HepG2 (cell line): ENCODE data around the gene GDF2. TPM values are rescaled to one million over a fixed set of nuclear protein-coding genes. Genes with fewer than 3 reads are reported as not detected.

Experiments used
- ATAC-seq: fragments of 200-7000 bp; cut with Tn5 transposase; 3 replicates; pipeline ENCODE4 v1.9.1; 2020; ENCODE audit warnings: mild to moderate bottlenecking, moderate library complexity
- BruUV-seq: library from RNA; stranded (reverse); fragments of 400-500 nt; replicated peaks from 2 replicates; lab custom pipeline; 2021; lab: Mats Ljungman, UMichigan
- CTCF ChIA-PET: fragments of 300-600 bp; formaldehyde crosslinking; extraction: SDS; loops from one replicate; lab custom pipeline; 2021; ENCODE audit warnings: low total read pairs, inconsistent platforms, low intra/inter-chr PET ratio; lab: Yijun Ruan, JAX
- POLR2A ChIA-PET: fragments of 350-600 bp; sonication (Branson Sonifier 250); formaldehyde crosslinking; loops from one replicate; lab custom pipeline; 2020; ENCODE audit warnings: antibody characterized with exemption, inconsistent platforms; lab: Yijun Ruan, JAX
- DNase-seq: peaks from one replicate; pipeline ENCODE4 v3.0.0-alpha.2; 2015; ENCODE audit warnings: low spot score
- FAIRE-seq: peaks from 3 replicates; lab custom pipeline; 2011; peaks lifted over from hg19 to GRCh38; lab: Jason Lieb, UNC
- H2AFZ ChIP-seq: one replicate; pipeline ENCODE4 v1.6.1; 2011; ENCODE audit warnings: low read length, inconsistent platforms
- H3K27ac ChIP-seq: fragments of 300-600 bp; 3 replicates; pipeline ENCODE4 v1.8.0; 2011; ENCODE audit warnings: mixed run types, mild to moderate bottlenecking, mixed read lengths, low read length, inconsistent platforms; ENCODE audit not compliant: insufficient read depth; ENCODE audit errors: extremely low read length
- H3K27me3 ChIP-seq, 2 experiments: fragments of 200-600 bp in 1 of 2; 2 replicates in 1 of 2; 3 replicates in 1 of 2; pipeline versions ENCODE4 v1.6.0 to v1.8.0; 2011; ENCODE audit warnings: low read length in 2 of 2, mild to moderate bottlenecking in 2 of 2, moderate library complexity in 2 of 2, inconsistent platforms in 1 of 2; ENCODE audit not compliant: insufficient read depth in 2 of 2, control insufficient read depth in 1 of 2
- H3K36me3 ChIP-seq, 2 experiments: fragments of 200-600 bp in 1 of 2; replicated peaks in 1 of 2; 2 replicates in 1 of 2; 3 replicates in 1 of 2; pipeline versions ENCODE4 v1.5.1 to v1.8.0; 2011; ENCODE audit warnings: low read length in 2 of 2, inconsistent platforms in 1 of 2; ENCODE audit not compliant: insufficient read depth in 2 of 2, control insufficient read depth in 1 of 2
- H3K4me1 ChIP-seq: 2 replicates; pipeline ENCODE4 v1.5.1; 2012; ENCODE audit warnings: low read length, inconsistent platforms; ENCODE audit not compliant: insufficient read depth
- H3K4me2 ChIP-seq: 2 replicates; pipeline ENCODE4 v1.6.0; 2011; ENCODE audit warnings: low read depth, low read length, inconsistent platforms
- H3K4me3 ChIP-seq, 3 experiments: fragments of 200-600 bp in 1 of 3; sonication (generic), shearing (Covaris generic) in 1 of 3; replicated peaks in 1 of 3; 2 replicates each; pipeline ENCODE4 v1.5.1; 2011 to 2016; ENCODE audit warnings: low read length in 3 of 3, inconsistent platforms in 2 of 3, low read depth in 2 of 3, mild to moderate bottlenecking in 2 of 3, control low read depth in 1 of 3, mixed read lengths in 1 of 3; ENCODE audit not compliant: insufficient read depth in 1 of 3
- H3K79me2 ChIP-seq: one replicate; pipeline ENCODE4 v1.6.1; 2011; ENCODE audit warnings: low read length, inconsistent platforms; ENCODE audit not compliant: insufficient read depth
- H3K9ac ChIP-seq: 2 replicates; pipeline ENCODE4 v1.6.0; 2011; ENCODE audit warnings: mild to moderate bottlenecking, low read depth, low read length, inconsistent platforms; ENCODE audit not compliant: insufficient read depth
- H3K9me3 ChIP-seq: 2 replicates; pipeline ENCODE4 v1.5.1; 2012; ENCODE audit warnings: mild to moderate bottlenecking, low read length
- H4K20me1 ChIP-seq: 2 replicates; pipeline ENCODE4 v1.6.0; 2011; ENCODE audit warnings: inconsistent platforms, mild to moderate bottlenecking, low read length, moderate library complexity; ENCODE audit not compliant: insufficient read depth
- AHR ChIP-seq: IDR thresholded peaks from 2 replicates; pipeline ENCODE4 v1.6.1; 2018; ENCODE audit warnings: missing genetic modification reagents, missing compliant biosample characterization
- EED ChIP-seq: sonication (generic); formaldehyde crosslinking; IDR thresholded peaks from 2 replicates; pipeline ENCODE4 v1.5.0; 2020; ENCODE audit warnings: mild to moderate bottlenecking, missing genetic modification reagents
- FOSL1 ChIP-seq: sonication (generic); formaldehyde crosslinking; IDR thresholded peaks from 2 replicates; pipeline ENCODE4 v1.9.0; 2021; ENCODE audit warnings: missing genetic modification reagents, borderline replicate concordance
- IKZF5 ChIP-seq: IDR thresholded peaks from 2 replicates; pipeline ENCODE4 v1.6.1; 2018; ENCODE audit warnings: missing genetic modification reagents, mild to moderate bottlenecking, missing compliant biosample characterization
- JUN ChIP-seq: sonication (generic); formaldehyde crosslinking; IDR thresholded peaks from 2 replicates; pipeline ENCODE4 v1.4.0; 2020; ENCODE audit warnings: mild to moderate bottlenecking, missing genetic modification reagents
- MBNL3 ChIP-seq: fragments of 250-450 bp; sonication (Bioruptor Pico); conservative IDR thresholded peaks from 2 replicates; pipeline ENCODE4 v1.8.0; 2022; ENCODE audit warnings: mild to moderate bottlenecking, inconsistent platforms
- MNT ChIP-seq: fragments of 450-650 bp; IDR thresholded peaks from 2 replicates; pipeline ENCODE4 v1.6.1; 2016
- TAF1 ChIP-seq: sonication (generic); formaldehyde crosslinking; IDR thresholded peaks from 2 replicates; pipeline ENCODE4 v1.4.0; 2020; ENCODE audit warnings: missing genetic modification reagents
- ZBTB40 ChIP-seq, 2 experiments: fragments of 450-650 bp in 1 of 2; sonication (generic) in 1 of 2; formaldehyde crosslinking in 1 of 2; IDR thresholded peaks; 2 replicates each; pipeline versions ENCODE4 v1.6.1 to v1.8.0; 2016 to 2022; ENCODE audit warnings: antibody characterized with exemption in 1 of 2, mild to moderate bottlenecking in 1 of 2, missing genetic modification reagents in 1 of 2
- ZEB1 ChIP-seq: IDR thresholded peaks from 2 replicates; pipeline ENCODE4 v1.6.1; 2012; ENCODE audit warnings: mild to moderate bottlenecking, low read depth, inconsistent platforms; ENCODE audit not compliant: insufficient replicate concordance
- ZNF484 ChIP-seq: sonication (generic); formaldehyde crosslinking; IDR thresholded peaks from 2 replicates; pipeline ENCODE4 v1.5.1; 2020; ENCODE audit warnings: mild to moderate bottlenecking, low read depth, missing genetic modification reagents, borderline replicate concordance
- ZNF496 ChIP-seq: sonication (generic); formaldehyde crosslinking; IDR thresholded peaks from 2 replicates; pipeline ENCODE4 v1.8.1; 2023; ENCODE audit warnings: mild to moderate bottlenecking, moderate library complexity, missing genetic modification reagents; ENCODE audit not compliant: insufficient replicate concordance
- WGBS: methylation state at CpG from one replicate; pipeline ENCODE4 v1.1.6; 2017; ENCODE audit warnings: low lambda C conversion rate; 5-methylcytosine and 5-hydroxymethylcytosine counted together
- in situ Hi-C: cut with HindIII; loops from 2 replicates; pipeline ENCODE4 v1.10.0; 2017; ENCODE audit warnings: low pct_unique_long_range_greater_than_20kb; ENCODE audit not compliant: extremely low pct_ligation_motif_present
- intact Hi-C: fragments of 100-400 bp; cut with micrococcal nuclease; formaldehyde crosslinking; loops from one replicate; pipeline ENCODE4 v1.10.0; 2022; ENCODE audit not compliant: unreplicated experiment
- polyA plus RNA-seq, 8 experiments: library from polyadenylated mRNA; depleted of rRNA in 3 of 8; stranded (reverse) in 7 of 8; unstranded in 1 of 8; fragments of >200 nt; fragmentation: Illumina TruSeq in 4 of 8; extraction: Trizol in 4 of 8; gene quantifications; 2 replicates each; pipeline versions ENCODE4 v1.2.1 to v1.2.3, GENCODE V29; 2011 to 2016; ENCODE audit warnings: low read depth in 4 of 8, missing spikeins in 1 of 8, mixed read lengths in 1 of 8; ENCODE audit not compliant: insufficient read depth in 1 of 8
- total RNA-seq, 5 experiments: library from RNA; depleted of rRNA; stranded (reverse); fragments of >200 nt; fragmentation: Illumina TruSeq; extraction: Trizol; gene quantifications; 2 replicates each; pipeline ENCODE4 v1.2.3, GENCODE V29; 2016; ENCODE audit warnings: low read depth in 1 of 5

The GDF2 gene
- total and polyA plus RNA-seq, 2 of the 13 experiments (the other 11 are each of a cell fraction or from before 2014, with no cell fraction given) = not detected

GRCh38 chr10:47370015-47370767, 47.9 kb downstream of the GDF2 start:
- no TSS peak for BruUV-seq
- no peak overlapping the region for H3K9ac ChIP-seq
- FAIRE-seq (no peak), DNase-seq (no peak)
- peaks cover 0 to 4% of the 10 kb centered on the region in 2 experiments; a peak in 3 of 5 replicates for H3K27me3 ChIP-seq
- H3K4me2 ChIP-seq = no peak overlapping the region
- H3K4me1 ChIP-seq = no peaks in the 10 kb centered on the region
- intact Hi-C loops = no loop called here
- no peak overlapping the region for H3K4me3 ChIP-seq
- no peaks in the 10 kb centered on the region for H4K20me1 ChIP-seq
- no peak for TF ChIP-seq AHR
- no peak for TF ChIP-seq JUN (CRISPR knock-in tag)
- no peak for TF ChIP-seq ZNF496
- TF ChIP-seq MNT = no peak
- no peak for TF ChIP-seq IKZF5 (CRISPR knock-in tag)
- no peak for TF ChIP-seq ZNF484 (CRISPR knock-in tag)
- TF ChIP-seq TAF1 (CRISPR knock-in tag) = no peak
- TF ChIP-seq ZEB1 = no peak
- no peak for TF ChIP-seq ZBTB40 (IDR thresholded peaks at IDR 0.05)
- no peak for TF ChIP-seq ZBTB40 (CRISPR knock-in tag; IDR thresholded peaks at IDR 0.05)
- no peak for TF ChIP-seq EED (CRISPR knock-in tag)
- no peak for TF ChIP-seq FOSL1 (CRISPR knock-in tag)
- no peak for TF ChIP-seq MBNL3
- TF ChIP-seq, all 625 proteins: peak for 0
- Histone ChIP-seq H3K27ac (no peak overlapping the region), H3K9me3 (no peaks in the 10 kb centered on the region), H2AFZ (no peak overlapping the region), H3K36me3 (no peaks in the 10 kb centered on the region), H3K79me2 (no peaks in the 10 kb centered on the region)
- ChIA-PET POLR2A (no interaction called here), CTCF (no interaction called here)
- WGBS = 60% methylated on average over 8 of the region's 11 CpGs
- in situ Hi-C loops = no loop called here
- ATAC-seq = no peak
